ENCODE results near the gene TIMM23.

The TIMM23 gene

GRCh38 chr10:46014206-46014605 lies 41.9 kb downstream of the TIMM23 start:
- CTCF ChIA-PET, result no interaction called here
- Histone ChIP-seq H3K9me3 (ENCODE audit: control insufficient read depth, insufficient read depth, low read depth, low read length) (no peaks in the 10 kb centered on the region), H3K36me3 (ENCODE audit: control insufficient read depth in 2 of 2, insufficient read depth in 1 of 2, low read length in 2 of 2) (peaks cover 41 to 82% of the 10 kb centered on the region in 2 experiments), H3K4me3 (ENCODE audit: low read depth, low read length) (no peak overlapping the region), H3K27ac (ENCODE audit: extremely low read depth, low read depth, low read length) (no peak overlapping the region), H3K4me1 (ENCODE audit: control insufficient read depth, insufficient read depth, low read length) (no peaks in the 10 kb centered on the region)
- TF ChIP-seq ZNF423 (tag by site-specific recombination; IDR thresholded peaks at IDR 0.05) (no peak), ZSCAN4 (tag by site-specific recombination; IDR thresholded peaks at IDR 0.05) (no peak), ZNF677 (tag by site-specific recombination; IDR thresholded peaks at IDR 0.05) (no peak), MYNN (tag by site-specific recombination; IDR thresholded peaks at IDR 0.05; ENCODE audit: borderline replicate concordance) (no peak), WT1 (tag by site-specific recombination; IDR thresholded peaks at IDR 0.05) (no peak), SP2 (tag by site-specific recombination; IDR thresholded peaks at IDR 0.05) (no peak), ZBTB7A (tag by site-specific recombination; IDR thresholded peaks at IDR 0.05; ENCODE audit: low read depth) (no peak), FEZF1 (tag by site-specific recombination; IDR thresholded peaks at IDR 0.05) (no peak), ZNF19 (tag by site-specific recombination; IDR thresholded peaks at IDR 0.05; ENCODE audit: low read depth) (no peak), ZNF610 (tag by site-specific recombination; IDR thresholded peaks at IDR 0.05; ENCODE audit: borderline replicate concordance) (no peak), ZNF558 (tag by site-specific recombination; IDR thresholded peaks at IDR 0.05) (no peak), SP3 (tag by site-specific recombination; IDR thresholded peaks at IDR 0.05) (no peak), BCL11B (tag by site-specific recombination; IDR thresholded peaks at IDR 0.05; ENCODE audit: low read depth) (no peak), ZNF707 (tag by site-specific recombination; IDR thresholded peaks at IDR 0.05) (no peak), PBX3 (CRISPR knock-in tag; IDR thresholded peaks at IDR 0.05) (no peak), REPIN1 (tag by site-specific recombination; IDR thresholded peaks at IDR 0.05; ENCODE audit: low read depth) (no peak), ZNF133 (tag by site-specific recombination; IDR thresholded peaks at IDR 0.05) (no peak), ZSCAN23 (tag by site-specific recombination; IDR thresholded peaks at IDR 0.05) (no peak), ZNF114 (tag by site-specific recombination; IDR thresholded peaks at IDR 0.05) (no peak), ZBTB20 (tag by site-specific recombination; IDR thresholded peaks at IDR 0.05) (no peak)
- POLR2A ChIA-PET, result no interaction called here

GRCh38 chr10:46014683-46015405 lies 42.6 kb downstream of the TIMM23 start:
- TF ChIP-seq ZNF843 (tag by site-specific recombination; IDR thresholded peaks at IDR 0.05) (no peak), ZNF529 (tag by site-specific recombination; IDR thresholded peaks at IDR 0.05; ENCODE audit: insufficient replicate concordance) (no peak), ZFP41 (tag by site-specific recombination; IDR thresholded peaks at IDR 0.05; ENCODE audit: borderline replicate concordance) (no peak), ZSCAN18 (tag by site-specific recombination; IDR thresholded peaks at IDR 0.05) (no peak), ZNF16 (tag by site-specific recombination; IDR thresholded peaks at IDR 0.05; ENCODE audit: low read depth) (no peak), MYNN (tag by site-specific recombination; IDR thresholded peaks at IDR 0.05; ENCODE audit: borderline replicate concordance) (no peak), ZBTB20 (tag by site-specific recombination; IDR thresholded peaks at IDR 0.05) (no peak), ZNF292 (tag by site-specific recombination; IDR thresholded peaks at IDR 0.05; ENCODE audit: borderline replicate concordance, low read depth) (no peak), ZBTB48 (tag by site-specific recombination; IDR thresholded peaks at IDR 0.05) (no peak), ZNF366 (tag by site-specific recombination; conservative IDR thresholded peaks at IDR 0.05) (no peak), IKZF3 (tag by site-specific recombination; IDR thresholded peaks at IDR 0.05) (no peak)
- Histone ChIP-seq H3K4me1 (ENCODE audit: control insufficient read depth, insufficient read depth, low read length) (no peaks in the 10 kb centered on the region), H3K36me3 (ENCODE audit: control insufficient read depth in 2 of 2, insufficient read depth in 1 of 2, low read length in 2 of 2) (peaks cover 37 to 78% of the 10 kb centered on the region in 2 experiments), H3K4me3 (ENCODE audit: low read depth, low read length) (no peak overlapping the region), H3K9me3 (ENCODE audit: control insufficient read depth, insufficient read depth, low read depth, low read length) (no peaks in the 10 kb centered on the region), H3K27ac (ENCODE audit: extremely low read depth, low read depth, low read length) (no peak overlapping the region)
- ChIA-PET CTCF (interaction anchor here (0.7 kb wide), 1 partner anchor 1068 kb away, joined by 4 read pairs; no protein-coding TSS in a partner anchor), POLR2A (no interaction called here)
